Naive thymus-derived CD4-positive, alpha-beta T cell (primary cell): ENCODE results near the gene EIF4E1B. TPM values are rescaled to one million over a fixed set of nuclear protein-coding genes. Genes with fewer than 3 reads are reported as not detected.

Source experiments
- ATAC-seq: fragments of 150-1000 bp; cut with Tn5 transposase; 2 replicates; pipeline ENCODE4 v1.10.0; 2021; ENCODE audit warnings: mild to moderate bottlenecking, moderate library complexity
- CTCF ChIA-PET: fragments of 350-600 bp; sonication (Branson Sonifier 250); formaldehyde crosslinking; loops from one replicate; lab custom pipeline; 2021; ENCODE audit warnings: antibody characterized with exemption; lab: Charles Lee
- POLR2A ChIA-PET: fragments of 350-600 bp; sonication (Branson Sonifier 250); formaldehyde crosslinking; loops from one replicate; lab custom pipeline; 2021; ENCODE audit warnings: antibody characterized with exemption, inconsistent platforms; lab: Charles Lee
- DNase-seq, 9 donors: peaks; one replicate each; pipeline versions ENCODE4 v3.0.0 to v3.0.0-alpha.2; 2020 to 2022; ENCODE audit warnings: mixed read lengths in 1 of 9
- H3K27ac ChIP-seq: one replicate; pipeline ENCODE4 v1.7.0; 2013; ENCODE audit warnings: mild to moderate bottlenecking, low read depth, low read length, moderate library complexity
- H3K27me3 ChIP-seq, 2 donors: one replicate each; pipeline ENCODE4 v1.7.0; 2013; ENCODE audit warnings: low read length in 2 of 2, mild to moderate bottlenecking in 2 of 2, moderate library complexity in 2 of 2; ENCODE audit not compliant: control insufficient read depth in 2 of 2, insufficient read depth in 2 of 2
- H3K36me3 ChIP-seq, 3 experiments: 1 replicate in 2 of 3; 2 replicates in 1 of 3; pipeline ENCODE4 v1.7.0; 2013; ENCODE audit warnings: low read length in 3 of 3, mild to moderate bottlenecking in 3 of 3, moderate library complexity in 1 of 3; ENCODE audit not compliant: insufficient read depth in 3 of 3, control insufficient read depth in 2 of 3
- H3K4me1 ChIP-seq, 2 donors: one replicate each; pipeline ENCODE4 v1.7.0; 2013; ENCODE audit warnings: low read length in 2 of 2, mild to moderate bottlenecking in 2 of 2, moderate library complexity in 1 of 2; ENCODE audit not compliant: control insufficient read depth in 2 of 2, insufficient read depth in 2 of 2
- H3K4me3 ChIP-seq: 2 replicates; pipeline ENCODE4 v1.7.0; 2013; ENCODE audit warnings: mild to moderate bottlenecking, low read length
- H3K9me3 ChIP-seq, 3 experiments: 1 replicate in 2 of 3; 2 replicates in 1 of 3; pipeline ENCODE4 v1.7.0; 2013; ENCODE audit warnings: low read length in 3 of 3; ENCODE audit not compliant: control insufficient read depth in 2 of 3
- H3K27ac Mint-ChIP-seq, 9 donors: one replicate each; pipeline ENCODE4 v1.8.0; 2020 to 2022; ENCODE audit warnings: mixed read lengths in 9 of 9, mild to moderate bottlenecking in 8 of 9, moderate library complexity in 5 of 9, inconsistent platforms in 2 of 9
- H3K27me3 Mint-ChIP-seq, 5 donors: one replicate each; pipeline ENCODE4 v1.8.0; 2021 to 2022; ENCODE audit warnings: mixed read lengths in 5 of 5, mild to moderate bottlenecking in 1 of 5
- H3K36me3 Mint-ChIP-seq, 5 donors: one replicate each; pipeline ENCODE4 v1.8.0; 2020 to 2022; ENCODE audit warnings: mixed read lengths in 5 of 5, mild to moderate bottlenecking in 3 of 5, inconsistent platforms in 1 of 5
- H3K4me1 Mint-ChIP-seq, 7 donors: one replicate each; pipeline ENCODE4 v1.8.0; 2020 to 2022; ENCODE audit warnings: mixed read lengths in 7 of 7, mild to moderate bottlenecking in 3 of 7, inconsistent platforms in 1 of 7
- H3K4me3 Mint-ChIP-seq, 10 donors: one replicate each; pipeline ENCODE4 v1.8.0; 2020 to 2022; ENCODE audit warnings: mild to moderate bottlenecking in 10 of 10, mixed read lengths in 10 of 10, moderate library complexity in 6 of 10, inconsistent platforms in 2 of 10
- H3K9me3 Mint-ChIP-seq, 11 donors: one replicate each; pipeline ENCODE4 v1.8.0; 2020 to 2022; ENCODE audit warnings: mixed read lengths in 11 of 11, mild to moderate bottlenecking in 4 of 11, inconsistent platforms in 1 of 11, moderate library complexity in 1 of 11
- intact Hi-C, 2 donors: fragments of 100-400 bp; cut with micrococcal nuclease; formaldehyde crosslinking; loops; one replicate each; pipeline ENCODE4 v1.15.1; 2023
- polyA plus RNA-seq, 2 donors: library from polyadenylated mRNA; unstranded; fragments of 300-500 nt; fragmentation: Illumina TruSeq; gene quantifications; one replicate each; pipeline ENCODE4 v1.2.3, GENCODE V29; 2021
- total RNA-seq, 6 experiments: library from RNA in 5 of 6; stranded (reverse) in 5 of 6; gene quantifications; 1 replicate in 5 of 6; 2 replicates in 1 of 6; pipeline ENCODE4 v1.2.3 and lab custom pipeline; 2021 to 2026

EIF4E1B gene
- total and polyA plus RNA-seq, 7 experiments from 2014 or later, result not detected

- Mint-ChIP-seq H3K27me3 (peaks cover 0 to 9% (median 0%) of the 10 kb centered on the region in 5 donors), H3K36me3 (no peaks in the 10 kb centered on the region), H3K4me3 (no peak overlapping the region), H3K9me3 (peaks cover 0 to 2% (median 0%) of the 10 kb centered on the region in 11 donors), H3K27ac (peak overlapping the region in 1 of 9 donors; percentile 42), H3K4me1 (peaks cover 0 to 5% (median 0%) of the 10 kb centered on the region in 7 donors)
- Histone ChIP-seq H3K36me3 (no peaks in the 10 kb centered on the region), H3K9me3 (no peaks in the 10 kb centered on the region), H3K27me3 (no peaks in the 10 kb centered on the region), H3K4me1 (no peaks in the 10 kb centered on the region), H3K4me3 (no peak overlapping the region), H3K27ac (no peak overlapping the region)
- ChIA-PET CTCF (no interaction called here), POLR2A (no interaction called here)
- intact Hi-C loops, result no loop called here
- ATAC-seq (no peak), DNase-seq (no peak)
Observed at GRCh38 chr5:176603091-176603490, 27.4 kb upstream of the EIF4E1B start.

DNA sequence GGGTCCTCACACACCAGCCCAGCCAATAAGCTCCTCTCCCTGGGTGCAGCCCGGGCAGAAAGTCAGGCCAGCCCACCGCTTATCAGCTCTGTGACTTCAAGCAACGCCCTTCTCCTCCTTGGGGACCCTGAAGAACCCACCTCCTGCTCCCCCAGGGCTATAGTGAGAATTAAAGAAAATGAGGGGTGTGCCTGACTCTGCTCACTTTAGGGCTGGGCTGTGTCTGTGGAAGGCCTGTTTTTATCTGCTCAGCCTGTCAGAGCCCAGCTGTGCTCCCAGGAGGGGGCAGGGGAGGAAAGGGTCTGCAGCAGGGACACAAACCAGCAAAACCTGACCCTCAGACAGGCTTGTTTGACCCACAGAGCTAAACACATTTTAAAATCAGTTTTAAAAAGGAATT is 24.4 kb upstream of the EIF4E1B start:
- peaks cover 0 to 3% (median 0%) of the 10 kb centered on the region in 11 donors for H3K9me3 Mint-ChIP-seq
- no peak for DNase-seq
- POLR2A ChIA-PET, result no interaction called here
- Histone ChIP-seq H3K4me3 (no peak overlapping the region), H3K27ac (no peak overlapping the region), H3K9me3 (no peaks in the 10 kb centered on the region), H3K4me1 (peaks cover 3 to 4% of the 10 kb centered on the region in 2 donors), H3K27me3 (peaks cover 2 to 4% of the 10 kb centered on the region in 2 donors), H3K36me3 (no peaks in the 10 kb centered on the region)
- peaks cover 0 to 3% (median 0%) of the 10 kb centered on the region in 5 donors for H3K36me3 Mint-ChIP-seq
- H3K27me3 Mint-ChIP-seq, result peaks cover 4 to 19% (median 11%) of the 10 kb centered on the region in 5 donors
- ATAC-seq, result no peak
- intact Hi-C loops, result no loop called here
- CTCF ChIA-PET, result interaction anchor here (0.7 kb wide), 1 partner anchor 32 kb away, joined by 3 read pairs; no protein-coding TSS in a partner anchor
- peaks cover 4 to 13% (median 11%) of the 10 kb centered on the region in 7 donors for H3K4me1 Mint-ChIP-seq
- H3K4me3 Mint-ChIP-seq, result no peak overlapping the region
- H3K27ac Mint-ChIP-seq, result no peak overlapping the region

DNA sequence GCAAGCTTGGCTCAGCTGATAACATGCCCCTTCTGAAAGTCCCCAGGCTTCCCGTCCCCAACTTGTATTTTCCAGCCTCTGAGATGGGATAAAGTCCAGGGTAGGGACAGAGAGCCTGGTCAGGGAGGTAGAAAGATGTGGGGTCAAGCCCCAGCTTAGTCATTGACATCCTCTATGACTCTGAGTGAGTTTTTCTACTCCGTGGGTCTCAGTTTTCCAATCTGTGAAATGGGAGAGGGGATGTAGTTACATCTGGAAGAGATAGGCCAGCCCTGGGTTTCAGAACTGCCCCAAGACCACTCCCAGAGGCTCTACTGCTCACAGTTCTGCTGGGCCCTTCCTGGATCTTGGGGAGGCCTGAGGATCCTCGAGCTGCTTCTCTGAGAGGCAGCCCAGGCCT is 23.6 kb upstream of the EIF4E1B start:
- ATAC-seq, result no peak
- no peak overlapping the region for H3K27ac Mint-ChIP-seq
- ChIA-PET POLR2A (no interaction called here), CTCF (no interaction called here)
- H3K27ac ChIP-seq, result no peak overlapping the region
- H3K4me3 Mint-ChIP-seq, result no peak overlapping the region
- peaks cover 3 to 5% of the 10 kb centered on the region in 2 donors for H3K27me3 ChIP-seq
- H3K27me3 Mint-ChIP-seq, result peaks cover 10 to 25% (median 16%) of the 10 kb centered on the region in 5 donors
- H3K36me3 Mint-ChIP-seq, result peaks cover 0 to 5% (median 0%) of the 10 kb centered on the region in 5 donors
- H3K36me3 ChIP-seq, result no peaks in the 10 kb centered on the region
- intact Hi-C loops, result no loop called here
- no peaks in the 10 kb centered on the region for H3K9me3 ChIP-seq
- no peak for DNase-seq
- H3K9me3 Mint-ChIP-seq, result peaks cover 0 to 6% (median 0%) of the 10 kb centered on the region in 11 donors
- peaks cover 4 to 17% (median 12%) of the 10 kb centered on the region in 7 donors for H3K4me1 Mint-ChIP-seq
- H3K4me1 ChIP-seq, result peaks cover 3 to 4% of the 10 kb centered on the region in 2 donors
- no peak overlapping the region for H3K4me3 ChIP-seq

GRCh38 chr5:176608142-176608705 is 22.3 kb upstream of the EIF4E1B start:
- Histone ChIP-seq H3K36me3 (no peaks in the 10 kb centered on the region), H3K27me3 (peaks cover 3 to 5% of the 10 kb centered on the region in 2 donors), H3K27ac (no peak overlapping the region), H3K4me3 (no peak overlapping the region), H3K9me3 (no peaks in the 10 kb centered on the region), H3K4me1 (peaks cover 3 to 4% of the 10 kb centered on the region in 2 donors)
- ATAC-seq (no peak), DNase-seq (no peak)
- Mint-ChIP-seq H3K36me3 (peaks cover 0 to 6% (median 0%) of the 10 kb centered on the region in 5 donors), H3K27ac (no peak overlapping the region), H3K27me3 (peaks cover 20 to 35% (median 24%) of the 10 kb centered on the region in 5 donors), H3K4me3 (peak overlapping the region in 9 of 10 donors; percentile 82 to 95 (median 89)), H3K4me1 (peaks cover 4 to 17% (median 12%) of the 10 kb centered on the region in 7 donors), H3K9me3 (peaks cover 0 to 7% (median 0%) of the 10 kb centered on the region in 11 donors)
- intact Hi-C loops, result loop anchor here in 1 of 2 donors (2.0 kb wide), 1 partner anchor 65 kb away; no protein-coding TSS in a partner anchor
- ChIA-PET CTCF (no interaction called here), POLR2A (no interaction called here)

DNA sequence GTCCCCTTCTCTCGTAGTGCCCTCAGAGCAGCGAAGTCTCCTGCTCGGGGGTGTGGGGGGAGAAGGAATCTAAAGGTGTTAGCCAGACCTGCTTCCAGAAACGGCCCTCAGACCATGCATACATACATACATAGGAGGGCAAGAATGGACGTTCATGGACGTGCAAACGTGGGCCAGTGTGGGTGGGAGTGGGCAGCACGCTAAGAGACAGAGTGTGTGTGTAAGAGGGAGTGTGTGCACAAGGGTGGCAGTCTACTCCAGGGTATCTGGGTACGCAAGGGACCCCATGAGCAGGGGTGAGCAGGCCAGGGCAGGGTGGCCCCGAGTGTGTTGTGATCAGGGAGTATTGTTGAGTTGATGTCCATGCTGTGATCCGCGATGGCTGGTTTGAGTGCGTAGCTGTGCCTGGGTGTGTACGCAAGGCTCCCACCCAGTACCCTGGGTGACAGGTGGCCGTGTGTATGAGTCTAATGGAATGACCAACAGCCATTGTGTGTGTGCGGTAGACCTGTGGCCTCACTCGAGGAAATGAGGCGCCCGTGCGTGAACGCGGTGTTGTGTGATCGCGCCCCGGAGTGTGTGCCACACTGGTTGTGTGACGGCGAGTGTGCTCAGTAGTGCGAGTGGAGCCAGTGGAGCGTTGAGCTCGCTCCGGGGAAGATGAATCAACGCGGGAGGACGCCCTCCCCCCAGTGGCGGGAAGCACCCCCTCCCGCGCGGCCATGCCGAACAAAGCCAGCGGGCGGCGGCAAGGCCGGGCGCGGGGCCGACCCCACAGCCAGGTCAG is 21.3 kb upstream of the EIF4E1B start:
- H3K27me3 Mint-ChIP-seq, result peaks cover 20 to 40% (median 28%) of the 10 kb centered on the region in 5 donors
- peaks cover 0 to 7% (median 0%) of the 10 kb centered on the region in 11 donors for H3K9me3 Mint-ChIP-seq
- peak overlapping the region in 2 of 9 donors; percentile 8 to 77 for H3K27ac Mint-ChIP-seq
- peaks cover 3 to 4% of the 10 kb centered on the region in 2 donors for H3K4me1 ChIP-seq
- intact Hi-C loops, result loop anchor here (1.0 to 2.0 kb wide), 2 partner anchors 12 to 66 kb away; no protein-coding TSS in a partner anchor
- H3K36me3 ChIP-seq, result no peaks in the 10 kb centered on the region
- H3K4me3 ChIP-seq, result no peak overlapping the region
- CTCF ChIA-PET, result no interaction called here
- H3K9me3 ChIP-seq, result no peaks in the 10 kb centered on the region
- POLR2A ChIA-PET, result no interaction called here
- peaks cover 3 to 5% of the 10 kb centered on the region in 2 donors for H3K27me3 ChIP-seq
- peaks cover 0 to 6% (median 0%) of the 10 kb centered on the region in 5 donors for H3K36me3 Mint-ChIP-seq
- peak overlapping the region; percentile 82 to 95 (median 90) for H3K4me3 Mint-ChIP-seq
- DNase-seq, result no peak
- peaks cover 4 to 17% (median 12%) of the 10 kb centered on the region in 7 donors for H3K4me1 Mint-ChIP-seq
- H3K27ac ChIP-seq, result no peak overlapping the region
- ATAC-seq, result peak; percentile 21

GRCh38 chr5:176609724-176610434 is 20.6 kb upstream of the EIF4E1B start, which contains the start of gene GPRIN1:
GPRIN1 (minus strand) TSS chr5:176610156; CDS start chr5:176599834, 10,322 bp downstream.
- H3K9me3 Mint-ChIP-seq, result peaks cover 0 to 7% (median 0%) of the 10 kb centered on the region in 11 donors
- no peaks in the 10 kb centered on the region for H3K36me3 ChIP-seq
- ChIA-PET CTCF (no interaction called here), POLR2A (no interaction called here)
- intact Hi-C loops, result loop anchor here (1.0 to 2.0 kb wide), 4 partner anchors 9 to 67 kb away; partner anchors contain the start of gene TSPAN17 (in 2 of the 2)
- H3K27ac Mint-ChIP-seq, result peak within 1 kb of the TSS in 3 of 9 donors; percentile 21 to 77 (median 45)
- H3K27me3 Mint-ChIP-seq, result peaks cover 20 to 44% (median 28%) of the 10 kb centered on the region in 5 donors
- no peaks in the 10 kb centered on the region for H3K9me3 ChIP-seq
- DNase-seq (peak in 5 of 9 donors; percentile 15 to 85 (median 39)), ATAC-seq (peak; percentile 72)
- H3K4me1 ChIP-seq, result peaks cover 3 to 4% of the 10 kb centered on the region in 2 donors
- H3K4me3 ChIP-seq, result no peak within 1 kb of the TSS
- peaks cover 4 to 17% (median 12%) of the 10 kb centered on the region in 7 donors for H3K4me1 Mint-ChIP-seq
- peaks cover 3 to 5% of the 10 kb centered on the region in 2 donors for H3K27me3 ChIP-seq
- peaks cover 0 to 6% (median 0%) of the 10 kb centered on the region in 5 donors for H3K36me3 Mint-ChIP-seq
- no peak within 1 kb of the TSS for H3K27ac ChIP-seq
- H3K4me3 Mint-ChIP-seq, result peak within 1 kb of the TSS; percentile 82 to 95 (median 90)
